ENCODE data around the gene TAS1R3.
A peak's percentile ranks its signal among the peaks of the same experiment; 100 is the strongest.

The TAS1R3 gene

GRCh38 chr1:1300352-1300739 lies 30.7 kb upstream of the TAS1R3 start:
- in situ Hi-C loops (cut with MboI; ENCODE audit: low sequenced_read_pairs), result loop anchor here (10.0 kb wide), 2 partner anchors 56 to 186 kb away; partner anchors contain the start of genes C1QTNF12 and C1orf159
- H3K4me3 ChIP-seq, result no peak overlapping the region
- no peak for DNase-seq (ENCODE audit: low spot score in 2 of 2)
- H3K9me3 ChIP-seq, result no peaks in the 10 kb centered on the region
- H3K4me1 ChIP-seq, result peaks cover 10% of the 10 kb centered on the region
- no peaks in the 10 kb centered on the region for H3K36me3 ChIP-seq (replicated peaks)
- H3K27me3 ChIP-seq (ENCODE audit: low read depth), result no peaks in the 10 kb centered on the region

GRCh38 chr1:1302006-1302430 lies 29.1 kb upstream of the TAS1R3 start:
- H3K4me3 ChIP-seq, result no peak overlapping the region
- no peak for DNase-seq (ENCODE audit: low spot score in 2 of 2)
- H3K4me1 ChIP-seq, result peaks cover 27% of the 10 kb centered on the region
- no peaks in the 10 kb centered on the region for H3K36me3 ChIP-seq (replicated peaks)
- H3K27me3 ChIP-seq (ENCODE audit: low read depth), result no peaks in the 10 kb centered on the region
- H3K9me3 ChIP-seq, result no peaks in the 10 kb centered on the region
- in situ Hi-C loops (cut with MboI; ENCODE audit: low sequenced_read_pairs), result loop anchor here (10.0 kb wide), 2 partner anchors 57 to 187 kb away; partner anchors contain the start of genes C1QTNF12 and C1orf159

GRCh38 chr1:1302951-1303509 lies 28.1 kb upstream of the TAS1R3 start:
- Histone ChIP-seq H3K4me3 (no peak overlapping the region), H3K9me3 (no peaks in the 10 kb centered on the region), H3K36me3 (replicated peaks) (no peaks in the 10 kb centered on the region), H3K27me3 (ENCODE audit: low read depth) (no peaks in the 10 kb centered on the region), H3K4me1 (peaks cover 27% of the 10 kb centered on the region)
- in situ Hi-C loops (cut with MboI; ENCODE audit: low sequenced_read_pairs), result loop anchor here (10.0 kb wide), 2 partner anchors 58 to 188 kb away; partner anchors contain the start of genes C1QTNF12 and C1orf159
- no peak for DNase-seq (ENCODE audit: low spot score in 2 of 2)

DNA sequence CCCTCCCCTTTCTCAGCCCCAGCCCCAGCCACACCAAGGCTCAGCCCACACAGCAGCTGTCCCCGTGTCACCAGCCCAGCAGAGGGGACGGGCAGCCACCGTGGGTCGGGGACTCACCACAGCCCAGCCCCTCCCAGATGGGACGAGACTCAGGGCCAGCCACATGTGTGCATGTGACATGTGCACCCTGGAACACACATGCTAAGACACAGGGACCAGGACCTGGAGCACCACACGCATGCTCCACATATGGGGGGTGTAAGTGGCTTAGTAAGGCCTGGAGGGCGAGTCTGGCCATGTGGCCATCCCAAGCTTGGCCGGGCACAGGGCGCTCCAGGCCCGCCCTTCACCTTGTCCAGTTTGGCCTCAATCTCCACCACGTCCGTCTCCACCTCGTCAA lies 27.3 kb upstream of the TAS1R3 start:
- Histone ChIP-seq H3K36me3 (replicated peaks) (no peaks in the 10 kb centered on the region), H3K4me3 (no peak overlapping the region), H3K4me1 (peaks cover 27% of the 10 kb centered on the region), H3K27me3 (ENCODE audit: low read depth) (no peaks in the 10 kb centered on the region), H3K9me3 (no peaks in the 10 kb centered on the region)
- DNase-seq (ENCODE audit: low spot score in 2 of 2), result no peak
- in situ Hi-C loops (cut with MboI; ENCODE audit: low sequenced_read_pairs), result loop anchor here (10.0 kb wide), 2 partner anchors 59 to 189 kb away; partner anchors contain the start of genes C1QTNF12 and C1orf159

DNA sequence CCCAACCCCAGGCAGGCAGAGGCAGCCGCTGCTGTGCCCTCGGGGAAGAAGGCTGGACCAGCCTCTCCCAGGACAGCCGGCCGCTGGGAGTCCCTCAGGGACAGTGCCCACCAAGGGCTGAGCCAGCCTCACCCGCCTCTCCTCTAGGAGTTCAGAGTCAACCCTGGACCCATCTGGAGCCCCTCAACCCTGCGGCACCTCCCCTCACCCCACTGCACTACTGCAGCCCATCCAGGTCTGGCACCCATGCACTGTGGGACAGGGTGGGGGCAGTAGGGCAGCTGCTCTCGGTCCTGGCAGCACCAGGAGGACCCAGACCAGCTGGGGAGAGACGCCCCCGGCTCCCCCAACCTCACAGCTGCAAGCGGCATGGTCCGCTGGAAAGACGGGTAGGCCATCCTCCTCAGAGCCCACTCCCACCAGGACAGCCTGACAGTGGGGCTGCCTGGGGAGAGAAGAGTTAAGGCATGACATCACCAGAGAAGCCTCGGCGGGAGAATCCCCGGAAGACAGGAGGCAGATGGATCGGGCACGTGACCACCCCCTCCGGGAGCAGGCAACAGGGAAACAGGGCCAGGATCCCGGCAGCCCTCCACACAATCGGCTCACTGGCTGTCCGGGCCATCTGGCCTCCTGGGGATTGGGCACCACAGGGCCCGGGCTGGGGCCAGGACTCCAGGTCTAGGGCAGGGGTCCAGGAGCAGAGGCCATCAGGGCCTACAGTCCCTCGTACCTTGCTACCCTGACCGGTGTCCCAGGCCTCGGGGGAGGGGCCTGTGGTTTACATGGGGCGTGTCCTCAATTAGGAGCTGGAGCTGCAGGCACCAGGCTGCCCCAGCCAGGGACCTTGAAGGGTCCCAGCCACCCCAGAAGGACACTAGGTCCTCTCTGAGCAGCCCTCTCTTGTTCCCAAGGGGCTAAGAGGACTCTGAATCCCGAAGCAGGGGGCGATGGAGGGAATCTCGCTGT lies 26.5 kb upstream of the TAS1R3 start:
- Histone ChIP-seq H3K27me3 (ENCODE audit: low read depth) (no peaks in the 10 kb centered on the region), H3K4me3 (peak overlapping the region; percentile 69; the same call in 1 of the 2 replicates), H3K36me3 (replicated peaks) (no peaks in the 10 kb centered on the region; the same call in 1 of the 2 replicates), H3K9me3 (no peaks in the 10 kb centered on the region), H3K4me1 (peaks cover 28% of the 10 kb centered on the region)
- DNase-seq (ENCODE audit: low spot score in 2 of 2), result peak; percentile 52 to 82
- in situ Hi-C loops (cut with MboI; ENCODE audit: low sequenced_read_pairs), result loop anchor here (10.0 kb wide), 2 partner anchors 60 to 190 kb away; partner anchors contain the start of genes C1QTNF12 and C1orf159

DNA sequence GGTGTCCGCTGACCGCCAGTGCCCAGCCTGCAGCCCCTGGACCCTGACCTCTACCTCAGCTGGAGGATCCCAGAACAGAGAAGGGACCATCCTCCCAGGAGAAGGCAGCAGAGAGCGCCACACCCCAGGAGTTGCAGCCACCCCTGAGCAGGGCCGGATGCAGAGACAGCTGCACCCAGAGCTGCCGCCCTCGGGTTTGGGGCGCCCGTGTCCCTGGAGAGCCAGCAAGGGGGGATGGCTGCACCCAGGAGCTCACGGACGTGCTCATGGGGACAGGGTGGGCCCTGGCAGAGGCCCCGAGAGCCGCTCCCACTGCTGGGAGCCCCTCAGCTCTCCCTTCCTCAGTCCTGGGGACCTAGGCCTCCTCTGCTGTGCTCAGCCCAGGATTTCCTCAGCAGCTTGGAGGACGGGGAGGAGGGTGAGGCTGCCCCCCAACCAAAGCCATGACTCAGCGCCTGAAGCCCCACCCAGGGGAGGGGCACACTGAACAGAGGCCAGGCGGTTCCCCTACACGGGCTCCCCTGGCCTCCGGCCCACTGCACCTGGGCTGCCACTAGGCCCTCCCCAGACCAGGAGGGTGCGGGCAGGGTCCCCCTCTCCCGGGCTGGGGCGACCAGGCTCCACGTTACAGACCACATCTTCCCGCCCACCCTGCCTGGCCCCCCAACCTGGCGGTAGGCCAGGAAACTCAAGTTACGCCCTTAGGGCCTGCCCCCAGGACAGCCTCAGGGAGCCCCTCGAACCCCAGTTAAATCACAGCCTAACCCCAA lies 25.6 kb upstream of the TAS1R3 start:
- peaks cover 34% of the 10 kb centered on the region for H3K4me1 ChIP-seq
- no peaks in the 10 kb centered on the region for H3K9me3 ChIP-seq
- peak overlapping the region; percentile 69 for H3K4me3 ChIP-seq
- no peaks in the 10 kb centered on the region for H3K27me3 ChIP-seq (ENCODE audit: low read depth)
- peak in 1 of 2 experiments; percentile 73 for DNase-seq (ENCODE audit: low spot score in 2 of 2)
- in situ Hi-C loops (cut with MboI; ENCODE audit: low sequenced_read_pairs), result loop anchor here (10.0 kb wide), 2 partner anchors 61 to 191 kb away; partner anchors contain the start of genes C1QTNF12 and C1orf159
- peaks cover 8% of the 10 kb centered on the region for H3K36me3 ChIP-seq (replicated peaks)

DNA sequence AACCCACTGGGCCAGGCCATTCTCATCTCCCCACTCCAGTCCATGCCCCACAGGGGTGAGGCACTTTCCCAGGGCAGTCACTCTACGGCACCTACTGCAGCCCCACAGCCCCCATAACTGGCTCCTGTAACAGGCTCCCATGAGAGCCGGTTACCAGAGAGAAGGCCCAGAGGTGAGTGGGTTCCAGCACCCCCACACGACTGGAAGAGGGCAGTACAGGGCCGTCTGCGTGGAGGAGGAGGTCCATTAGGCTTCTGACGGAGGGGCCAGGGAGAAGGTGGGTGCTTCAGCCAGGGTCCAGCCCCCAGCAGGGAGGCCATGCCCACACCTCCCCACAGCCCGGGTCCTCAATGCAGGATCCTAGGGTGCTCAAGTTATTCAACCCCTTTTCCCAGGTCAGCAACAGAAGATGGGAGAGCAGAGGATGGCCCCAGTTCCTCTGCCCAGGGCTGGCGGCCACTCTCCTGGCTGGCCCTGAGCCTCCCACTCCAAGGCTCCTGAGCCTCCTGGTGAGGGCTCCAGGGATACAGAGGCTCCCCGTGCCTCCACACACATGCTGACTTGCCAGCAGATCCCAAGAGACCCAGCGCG lies 24.9 kb upstream of the TAS1R3 start:
- no peaks in the 10 kb centered on the region for H3K27me3 ChIP-seq (ENCODE audit: low read depth)
- H3K9me3 ChIP-seq, result no peaks in the 10 kb centered on the region
- in situ Hi-C loops (cut with MboI; ENCODE audit: low sequenced_read_pairs), result loop anchor here (10.0 kb wide), 2 partner anchors 61 to 191 kb away; partner anchors contain the start of genes C1QTNF12 and C1orf159
- peaks cover 15% of the 10 kb centered on the region for H3K36me3 ChIP-seq (replicated peaks)
- peak; percentile 15 to 61 for DNase-seq (ENCODE audit: low spot score in 2 of 2)
- H3K4me1 ChIP-seq, result peaks cover 34% of the 10 kb centered on the region
- peak overlapping the region; percentile 69 for H3K4me3 ChIP-seq

GRCh38 chr1:1306661-1307260 lies 24.3 kb upstream of the TAS1R3 start:
- Histone ChIP-seq H3K9me3 (no peaks in the 10 kb centered on the region), H3K36me3 (replicated peaks) (peaks cover 21% of the 10 kb centered on the region), H3K27me3 (ENCODE audit: low read depth) (no peaks in the 10 kb centered on the region), H3K4me3 (peak overlapping the region; percentile 69), H3K4me1 (peaks cover 34% of the 10 kb centered on the region)
- in situ Hi-C loops (cut with MboI; ENCODE audit: low sequenced_read_pairs), result loop anchor here (10.0 kb wide), 2 partner anchors 62 to 192 kb away; partner anchors contain the start of genes C1QTNF12 and C1orf159
- no peak for DNase-seq (ENCODE audit: low spot score in 2 of 2)

DNA sequence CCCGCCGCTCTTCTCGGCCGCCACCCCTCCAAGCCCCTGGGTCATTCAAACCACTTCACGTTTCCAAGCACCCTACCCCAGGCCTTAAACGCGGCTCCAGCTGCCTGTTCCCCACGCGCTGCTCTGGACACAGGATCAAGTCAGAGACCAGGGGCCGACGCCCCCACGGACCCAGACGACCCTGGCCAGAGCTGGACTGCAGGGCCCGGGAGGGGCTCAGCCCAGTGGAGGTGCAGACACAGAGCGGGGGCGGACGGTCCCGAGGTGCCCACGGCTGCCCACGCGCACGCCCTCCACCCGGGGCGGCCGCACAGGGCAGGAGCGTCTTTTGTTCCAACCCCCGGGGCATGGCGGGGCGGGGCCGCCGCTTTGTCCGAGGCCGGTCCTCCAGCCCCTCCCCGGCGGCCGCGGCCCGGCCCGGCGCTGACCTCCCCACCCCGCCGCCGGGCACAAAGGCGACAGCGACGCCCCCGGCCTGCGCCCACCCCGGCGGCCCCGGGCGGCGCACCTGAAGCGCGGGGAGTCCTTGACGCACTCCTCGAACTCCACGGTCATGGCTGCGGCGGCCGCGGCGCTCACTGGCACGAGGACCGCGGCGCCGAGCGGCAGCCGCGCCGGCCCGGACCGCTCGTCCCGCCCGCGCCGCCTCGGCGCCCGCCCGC lies 23.7 kb upstream of the TAS1R3 start:
- in situ Hi-C loops (cut with MboI; ENCODE audit: low sequenced_read_pairs), result loop anchor here (10.0 kb wide), 2 partner anchors 63 to 193 kb away; partner anchors contain the start of genes C1QTNF12 and C1orf159
- Histone ChIP-seq H3K4me3 (peak overlapping the region; percentile 69), H3K4me1 (peaks cover 34% of the 10 kb centered on the region), H3K27me3 (ENCODE audit: low read depth) (no peaks in the 10 kb centered on the region), H3K36me3 (replicated peaks) (peaks cover 23% of the 10 kb centered on the region), H3K9me3 (no peaks in the 10 kb centered on the region)
- peak in 1 of 2 experiments; percentile 68 for DNase-seq (ENCODE audit: low spot score in 2 of 2)

DNA sequence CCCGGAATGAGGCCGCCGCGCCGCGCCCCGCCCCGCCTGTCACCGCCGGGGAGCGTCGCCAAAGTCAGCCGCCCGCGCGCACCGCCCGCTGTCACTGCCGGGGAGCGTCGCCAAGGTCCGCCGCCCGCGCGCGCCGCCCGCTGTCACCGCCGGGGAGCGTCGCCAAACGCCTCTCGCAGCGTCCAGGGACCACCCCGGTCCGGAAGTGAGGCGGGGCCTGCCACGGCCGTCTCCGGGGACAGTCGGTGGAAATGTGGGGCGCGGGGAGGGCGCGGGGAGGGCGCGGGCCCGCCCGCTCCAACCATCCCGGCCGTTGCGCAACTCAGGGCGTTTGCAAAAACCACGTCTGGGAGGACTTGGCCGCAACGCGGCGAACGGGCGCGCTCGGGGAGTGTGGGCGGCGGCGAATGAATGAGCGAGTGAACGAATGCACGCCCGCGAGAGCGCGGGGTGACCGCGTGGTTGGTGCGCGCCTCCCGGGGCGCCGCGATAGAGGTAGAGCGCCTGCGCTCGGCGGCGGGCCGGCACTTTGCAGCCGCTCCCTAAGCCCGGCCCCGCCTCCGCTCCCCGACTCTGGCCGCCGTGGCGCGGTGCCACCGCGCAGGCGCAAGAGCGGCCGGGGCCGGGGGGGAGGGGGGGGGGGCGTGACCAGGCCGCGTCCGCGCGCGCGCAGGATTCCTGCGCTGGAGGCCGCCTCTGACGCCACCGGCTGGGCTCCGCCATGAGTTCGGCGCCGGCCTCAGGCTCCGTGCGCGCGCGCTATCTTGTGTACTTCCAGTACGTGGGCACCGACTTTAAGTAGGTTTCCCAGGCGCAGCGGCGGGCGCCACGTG lies 22.9 kb upstream of the TAS1R3 start, which contains the start of the genes ACAP3 and PUSL1:
Gene ACAP3, minus strand, starts transcription at position 8 of the 833 bp plus-strand sequence. CDS start 115 bp downstream, outside the sequence.
Gene PUSL1, plus strand, starts transcription at position 675 of the 833 bp plus-strand sequence. Its CDS starts 47 bp downstream, at position 722.
- peak; percentile 90 to 91 for DNase-seq (ENCODE audit: low spot score in 2 of 2)
- no peaks in the 10 kb centered on the region for H3K27me3 ChIP-seq (ENCODE audit: low read depth)
- H3K4me3 ChIP-seq, result peak within 1 kb of the TSS; percentile 79
- peaks cover 31% of the 10 kb centered on the region for H3K36me3 ChIP-seq (replicated peaks)
- H3K4me1 ChIP-seq, result peaks cover 34% of the 10 kb centered on the region
- in situ Hi-C loops (cut with MboI; ENCODE audit: low sequenced_read_pairs), result loop anchor here (10.0 kb wide), 2 partner anchors 63 to 193 kb away; partner anchors contain the start of genes C1QTNF12 and C1orf159
- H3K9me3 ChIP-seq, result no peaks in the 10 kb centered on the region

GRCh38 chr1:1308756-1309250 lies 22.3 kb upstream of the TAS1R3 start:
- in situ Hi-C loops (cut with MboI; ENCODE audit: low sequenced_read_pairs), result loop anchor here (10.0 kb wide), 2 partner anchors 64 to 194 kb away; partner anchors contain the start of genes C1QTNF12 and C1orf159
- Histone ChIP-seq H3K36me3 (replicated peaks) (peaks cover 38% of the 10 kb centered on the region), H3K4me3 (peak overlapping the region; percentile 79), H3K4me1 (peaks cover 34% of the 10 kb centered on the region), H3K9me3 (no peaks in the 10 kb centered on the region), H3K27me3 (ENCODE audit: low read depth) (no peaks in the 10 kb centered on the region)
- no peak for DNase-seq (ENCODE audit: low spot score in 2 of 2)

All from HAP-1 (cell line).